ENCODE measurements around the gene ADRM1.

DNA sequence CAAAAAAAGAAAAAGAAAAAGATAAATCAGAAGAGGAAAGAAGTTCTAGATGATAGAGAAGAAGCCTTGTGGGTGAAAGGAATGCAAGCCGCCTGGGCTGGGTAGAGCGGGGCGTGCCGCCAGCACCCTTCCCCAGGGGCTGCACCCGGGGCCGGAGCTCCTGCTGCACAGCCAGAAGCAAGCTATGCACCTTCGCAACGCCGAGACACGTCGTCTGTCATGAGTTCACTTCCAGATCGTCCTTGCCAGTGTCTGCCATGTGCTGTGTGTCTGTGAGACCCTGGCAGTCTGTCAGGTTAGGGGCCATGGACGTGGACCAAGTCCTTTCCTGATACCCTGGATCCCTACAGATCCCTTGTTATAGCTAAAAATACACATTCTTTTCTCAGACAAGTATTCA is 25.5 kb upstream of the ADRM1 start:
- TF ChIP-seq CTCF (IDR thresholded peaks at IDR 0.05) (no peak), POLR2A (IDR thresholded peaks at IDR 0.05) (no peak)
